ENCODE measurements around the gene GRIP2. TPM values are rescaled to one million over a fixed set of nuclear protein-coding genes. Genes with fewer than 3 reads are reported as not detected.

GRIP2 gene
- total and polyA plus RNA-seq, 2 experiments from 2014 or later: 0.73 to 2.4 TPM

DNA sequence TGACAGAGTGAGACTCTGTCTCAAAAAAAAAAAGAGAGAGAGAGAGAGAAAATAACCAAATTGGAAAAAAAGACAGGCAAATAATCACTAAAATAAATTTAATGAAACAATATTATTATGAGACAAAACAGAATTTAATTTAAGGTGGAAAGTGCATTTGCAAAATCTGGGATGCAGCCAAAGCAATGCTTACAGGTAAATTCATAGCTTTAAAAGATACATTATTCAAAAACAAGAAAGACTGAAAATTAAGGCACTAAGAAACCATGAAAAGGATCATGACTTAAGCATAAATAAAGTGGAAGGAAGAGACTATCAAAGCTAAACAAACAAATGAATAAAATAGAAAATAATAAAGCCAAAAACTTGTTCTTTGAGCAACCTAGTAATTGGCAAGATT is 37.7 kb downstream of the GRIP2 start:
- Histone ChIP-seq H3K9me2 (replicated peaks; ENCODE audit: insufficient read depth) (no peaks in the 10 kb centered on the region), H3K4me3 (no peak overlapping the region), H3K79me2 (no peaks in the 10 kb centered on the region), H3K9me3 (ENCODE audit: low read depth) (peaks cover 4% of the 10 kb centered on the region), H3K36me3 (replicated peaks; ENCODE audit: insufficient read depth, low read depth) (no peaks in the 10 kb centered on the region), H3K27ac (no peak overlapping the region), H3K4me1 (ENCODE audit: insufficient read depth) (no peaks in the 10 kb centered on the region), H3K4me2 (no peak overlapping the region), H2AFZ (no peak overlapping the region), H4K20me1 (ENCODE audit: insufficient read depth, poor library complexity, severe bottlenecking) (no peaks in the 10 kb centered on the region), H3K27me3 (no peaks in the 10 kb centered on the region)
- TF ChIP-seq EZH2 (IDR thresholded peaks at IDR 0.05; ENCODE audit: borderline replicate concordance): no peak
- TF ChIP-seq EZH2phosphoT487 (IDR thresholded peaks at IDR 0.05; ENCODE audit: low read depth, severe bottlenecking, unreplicated experiment): no peak
- TF ChIP-seq, protein P1, sequence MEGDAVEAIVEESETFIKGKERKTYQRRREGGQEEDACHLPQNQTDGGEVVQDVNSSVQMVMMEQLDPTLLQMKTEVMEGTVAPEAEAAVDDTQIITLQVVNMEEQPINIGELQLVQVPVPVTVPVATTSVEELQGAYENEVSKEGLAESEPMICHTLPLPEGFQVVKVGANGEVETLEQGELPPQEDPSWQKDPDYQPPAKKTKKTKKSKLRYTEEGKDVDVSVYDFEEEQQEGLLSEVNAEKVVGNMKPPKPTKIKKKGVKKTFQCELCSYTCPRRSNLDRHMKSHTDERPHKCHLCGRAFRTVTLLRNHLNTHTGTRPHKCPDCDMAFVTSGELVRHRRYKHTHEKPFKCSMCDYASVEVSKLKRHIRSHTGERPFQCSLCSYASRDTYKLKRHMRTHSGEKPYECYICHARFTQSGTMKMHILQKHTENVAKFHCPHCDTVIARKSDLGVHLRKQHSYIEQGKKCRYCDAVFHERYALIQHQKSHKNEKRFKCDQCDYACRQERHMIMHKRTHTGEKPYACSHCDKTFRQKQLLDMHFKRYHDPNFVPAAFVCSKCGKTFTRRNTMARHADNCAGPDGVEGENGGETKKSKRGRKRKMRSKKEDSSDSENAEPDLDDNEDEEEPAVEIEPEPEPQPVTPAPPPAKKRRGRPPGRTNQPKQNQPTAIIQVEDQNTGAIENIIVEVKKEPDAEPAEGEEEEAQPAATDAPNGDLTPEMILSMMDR (IDR thresholded peaks at IDR 0.05; ENCODE audit: poor library complexity): no peak
- no peak for DNase-seq (ENCODE audit: low spot score)

DNA sequence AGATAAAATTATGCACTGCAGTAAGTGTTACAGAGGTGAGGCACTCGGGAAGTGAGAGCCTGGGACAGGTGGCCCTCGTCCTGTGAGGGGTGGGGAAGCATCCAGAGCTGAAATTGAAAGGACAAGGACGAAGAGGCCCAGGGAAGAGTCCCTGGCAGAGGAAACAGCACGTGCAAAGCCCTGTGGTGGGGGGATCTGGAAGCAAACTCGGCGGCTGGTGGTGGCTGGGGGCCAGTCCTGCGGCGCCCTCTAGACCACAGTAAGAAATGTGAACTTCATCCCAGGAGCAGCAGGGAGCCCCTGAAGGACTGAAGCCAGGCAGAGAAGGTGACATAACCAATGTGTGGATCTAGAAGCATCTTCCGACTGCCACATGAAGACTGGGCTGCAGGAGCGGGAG is 42.8 kb downstream of the GRIP2 start:
- no peaks in the 10 kb centered on the region for H3K36me3 ChIP-seq (replicated peaks; ENCODE audit: insufficient read depth, low read depth)
- no peak for DNase-seq (ENCODE audit: low spot score)
- H2AFZ ChIP-seq: no peak overlapping the region
- H3K27me3 ChIP-seq: no peaks in the 10 kb centered on the region
- no peak overlapping the region for H3K4me3 ChIP-seq
- H3K9me3 ChIP-seq (ENCODE audit: low read depth): peaks cover 2% of the 10 kb centered on the region
- no peak overlapping the region for H3K4me2 ChIP-seq
- 60% methylated on average over 10 of the region's 10 CpGs for WGBS (ENCODE audit: low lambda C conversion rate, missing lambda C conversion rate)
- H3K9me2 ChIP-seq (replicated peaks; ENCODE audit: insufficient read depth): no peaks in the 10 kb centered on the region
- no peak overlapping the region for H3K27ac ChIP-seq
- no peaks in the 10 kb centered on the region for H3K4me1 ChIP-seq (ENCODE audit: insufficient read depth)
- no peaks in the 10 kb centered on the region for H4K20me1 ChIP-seq (ENCODE audit: insufficient read depth, poor library complexity, severe bottlenecking)
- TF ChIP-seq EZH2 (IDR thresholded peaks at IDR 0.05; ENCODE audit: borderline replicate concordance) (no peak), EZH2phosphoT487 (IDR thresholded peaks at IDR 0.05; ENCODE audit: low read depth, severe bottlenecking, unreplicated experiment) (no peak)
- TF ChIP-seq, protein P1 (IDR thresholded peaks at IDR 0.05; ENCODE audit: poor library complexity): no peak
- H3K79me2 ChIP-seq: no peaks in the 10 kb centered on the region

DNA sequence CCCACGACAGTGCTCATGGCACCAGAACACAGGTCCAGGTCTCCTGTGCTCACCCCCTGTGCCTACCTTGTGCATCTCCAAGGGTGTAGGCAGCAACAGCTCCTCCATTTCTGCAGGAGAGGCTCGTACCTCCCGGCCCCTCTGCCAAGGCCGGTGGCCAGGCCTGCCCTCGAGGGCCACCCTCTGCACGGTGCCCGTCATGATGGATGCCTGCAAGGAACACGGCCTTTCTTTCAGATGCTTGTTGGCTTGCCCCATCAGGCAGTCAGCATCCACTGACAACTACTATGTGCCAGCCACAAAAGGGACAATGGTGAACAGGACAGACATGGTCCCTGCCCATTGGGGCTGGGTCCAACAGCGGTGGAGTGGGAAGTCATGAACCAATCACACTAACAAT is 43.8 kb downstream of the GRIP2 start:
- TF ChIP-seq, protein P1 (IDR thresholded peaks at IDR 0.05; ENCODE audit: poor library complexity): no peak
- no peak for TF ChIP-seq EZH2 (IDR thresholded peaks at IDR 0.05; ENCODE audit: borderline replicate concordance)
- TF ChIP-seq EZH2phosphoT487 (IDR thresholded peaks at IDR 0.05; ENCODE audit: low read depth, severe bottlenecking, unreplicated experiment): no peak
- Histone ChIP-seq H3K4me3 (no peak overlapping the region), H3K36me3 (replicated peaks; ENCODE audit: insufficient read depth, low read depth) (no peaks in the 10 kb centered on the region), H3K27ac (no peak overlapping the region), H3K9me3 (ENCODE audit: low read depth) (no peaks in the 10 kb centered on the region), H3K4me1 (ENCODE audit: insufficient read depth) (no peaks in the 10 kb centered on the region), H4K20me1 (ENCODE audit: insufficient read depth, poor library complexity, severe bottlenecking) (no peaks in the 10 kb centered on the region), H3K79me2 (no peaks in the 10 kb centered on the region), H3K27me3 (no peaks in the 10 kb centered on the region), H3K9me2 (replicated peaks; ENCODE audit: insufficient read depth) (no peaks in the 10 kb centered on the region), H3K4me2 (no peak overlapping the region), H2AFZ (no peak overlapping the region)
- 98% methylated on average over 9 of the region's 9 CpGs for WGBS (ENCODE audit: low lambda C conversion rate, missing lambda C conversion rate)
- DNase-seq (ENCODE audit: low spot score): no peak

DNA sequence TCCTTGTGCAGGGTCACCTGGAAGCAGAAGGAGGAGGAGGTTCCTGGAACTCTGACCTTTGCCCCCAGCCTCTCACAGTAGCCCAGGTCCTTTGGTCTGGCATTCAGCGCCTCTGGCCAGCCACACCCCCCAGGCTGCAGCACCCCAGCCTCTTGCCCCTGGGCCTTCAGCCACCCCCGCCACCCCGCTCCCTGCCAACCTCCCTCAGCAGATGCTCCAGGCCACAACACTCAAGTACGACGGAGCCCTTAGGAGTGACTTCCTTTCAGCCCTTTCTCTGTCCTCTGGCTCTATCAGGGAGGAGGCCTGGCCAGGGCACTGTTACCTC is 45.2 kb downstream of the GRIP2 start:
- H3K4me1 ChIP-seq (ENCODE audit: insufficient read depth): no peaks in the 10 kb centered on the region
- DNase-seq (ENCODE audit: low spot score): no peak
- H3K4me2 ChIP-seq: no peak overlapping the region
- H4K20me1 ChIP-seq (ENCODE audit: insufficient read depth, poor library complexity, severe bottlenecking): no peaks in the 10 kb centered on the region
- H3K79me2 ChIP-seq: no peaks in the 10 kb centered on the region
- H2AFZ ChIP-seq: no peak overlapping the region
- no peak overlapping the region for H3K27ac ChIP-seq
- no peak overlapping the region for H3K4me3 ChIP-seq
- no peaks in the 10 kb centered on the region for H3K27me3 ChIP-seq
- 88% methylated on average over 4 of the region's 5 CpGs for WGBS (ENCODE audit: low lambda C conversion rate, missing lambda C conversion rate)
- no peak for TF ChIP-seq EZH2 (IDR thresholded peaks at IDR 0.05; ENCODE audit: borderline replicate concordance)
- no peak for TF ChIP-seq EZH2phosphoT487 (IDR thresholded peaks at IDR 0.05; ENCODE audit: low read depth, severe bottlenecking, unreplicated experiment)
- TF ChIP-seq, protein P1 (IDR thresholded peaks at IDR 0.05; ENCODE audit: poor library complexity): no peak
- H3K9me2 ChIP-seq (replicated peaks; ENCODE audit: insufficient read depth): no peaks in the 10 kb centered on the region
- H3K9me3 ChIP-seq (ENCODE audit: low read depth): no peaks in the 10 kb centered on the region
- no peaks in the 10 kb centered on the region for H3K36me3 ChIP-seq (replicated peaks; ENCODE audit: insufficient read depth, low read depth)

Measured in hepatocyte (in vitro differentiated cells).